Activated CD8-positive, alpha-beta memory T cell treated with anti-CD3 and anti-CD28 coated beads, Interleukin-2, amount 50 U/mL, for 4 hours (primary cell): ENCODE data around the gene CRELD1.

Source experiments
- DNase-seq: peaks from one replicate; pipeline ENCODE4 v3.0.0-alpha.2; 2020

CRELD1 gene

DNA sequence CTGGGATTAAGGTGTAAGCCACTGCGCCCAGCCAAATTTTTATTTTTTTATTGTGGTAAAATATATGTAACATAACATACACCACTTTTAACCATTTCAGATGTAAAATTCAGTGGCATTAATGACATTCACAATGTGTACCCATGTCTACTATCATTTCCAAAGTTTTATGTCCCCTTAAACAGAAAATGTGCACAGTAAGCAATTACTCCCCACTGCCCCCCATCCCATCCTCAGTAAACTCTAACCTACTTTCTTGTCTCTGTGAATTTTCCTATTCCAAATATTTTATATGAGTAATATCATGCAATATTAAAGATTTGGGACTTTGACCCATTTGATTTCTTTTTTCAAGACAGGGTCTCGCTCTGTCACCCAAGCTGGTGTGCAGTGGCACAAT, 33.2 kb downstream of the CRELD1 start:
- no peak for DNase-seq

GRCh38 chr3:9969632-9970019, 36.0 kb downstream of the CRELD1 start:
- DNase-seq: no peak

DNA sequence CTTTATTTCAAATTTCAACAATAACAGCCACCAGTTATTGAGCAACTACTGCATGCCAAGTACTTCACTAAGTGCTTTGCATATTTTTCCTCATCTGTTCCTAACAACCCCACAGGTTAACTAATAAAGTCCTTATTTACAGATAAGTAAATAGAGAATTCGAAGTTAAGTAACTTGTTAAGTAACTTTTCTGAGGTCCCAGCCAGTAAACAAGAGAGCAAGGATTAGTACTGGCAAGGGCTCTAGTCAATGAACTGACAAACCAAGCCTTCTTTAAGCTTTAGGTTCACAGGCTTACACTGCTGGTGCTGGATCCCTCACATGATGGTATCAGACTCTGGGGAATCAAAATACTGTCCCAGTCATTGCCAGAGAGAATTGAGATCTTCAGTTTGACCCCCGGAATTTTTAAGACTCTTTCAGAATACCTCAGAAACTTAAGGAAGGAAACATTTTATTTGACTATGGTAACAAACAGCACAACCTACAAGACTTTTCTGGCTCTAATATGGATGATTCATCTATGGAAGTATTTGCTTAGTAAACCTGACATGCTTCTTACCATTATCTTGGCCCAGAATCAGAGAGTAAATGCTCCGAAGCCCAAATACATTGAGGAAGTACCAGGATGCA, 36.5 kb downstream of the CRELD1 start:
- DNase-seq: no peak

- no peak for DNase-seq
Measured at GRCh38 chr3:9976721-9977709, 43.4 kb downstream of the CRELD1 start.

GRCh38 chr3:9978710-9979305, 45.2 kb downstream of the CRELD1 start:
- DNase-seq: no peak

DNA sequence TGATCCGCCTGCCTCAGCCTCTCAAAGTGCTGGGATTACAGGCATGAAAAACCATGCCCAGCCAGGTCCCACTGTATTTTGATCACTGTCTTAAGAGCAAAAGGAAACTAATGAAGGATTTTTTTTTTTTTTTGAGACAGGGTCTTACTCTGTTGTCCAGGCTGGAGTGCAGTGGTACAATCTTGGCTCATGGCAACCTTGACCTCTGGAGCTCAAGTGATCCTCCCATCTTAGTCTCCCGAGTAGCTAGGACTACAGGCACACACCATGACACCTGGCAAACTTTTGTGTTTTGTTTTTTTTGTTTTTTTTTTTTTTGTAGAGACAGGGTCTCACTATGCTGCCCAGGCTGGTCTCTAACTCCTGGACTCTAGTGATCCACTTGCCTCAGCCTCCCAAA, 46.6 kb downstream of the CRELD1 start:
- DNase-seq: no peak

DNA sequence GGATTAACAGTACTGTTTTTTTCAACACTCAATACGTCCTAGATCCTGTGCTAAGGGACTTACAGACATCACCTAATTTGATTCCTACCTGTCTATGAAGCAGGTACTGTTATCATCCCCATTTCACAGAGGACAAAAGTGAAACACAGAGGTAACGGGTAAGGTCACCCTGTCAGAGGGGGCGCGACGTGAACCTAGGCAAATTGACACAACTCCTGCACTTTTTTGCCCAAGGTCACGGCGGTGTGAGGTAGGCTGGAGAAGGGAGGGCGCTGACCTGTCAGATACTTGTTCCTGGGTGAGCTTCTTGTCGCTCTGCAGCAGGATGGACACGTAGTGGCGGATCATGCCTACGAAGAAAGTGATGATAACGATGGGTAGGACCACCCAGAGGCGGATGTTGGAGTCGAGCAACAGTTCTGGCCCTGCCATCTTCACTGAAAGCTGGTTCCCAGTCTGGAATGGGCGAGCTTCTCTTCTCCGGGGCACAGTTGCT, 52.6 kb downstream of the CRELD1 start:
- DNase-seq: no peak

- no peak for DNase-seq
Measured at GRCh38 chr3:9994086-9994844, 60.6 kb downstream of the CRELD1 start.
